ENCODE measurements around the gene UBE2S. TPM values are rescaled to one million over a fixed set of nuclear protein-coding genes. Genes with fewer than 3 reads are reported as not detected.
A peak's percentile ranks its signal among the peaks of the same experiment; 100 is the strongest.
"Not testable (repeated sequence)": the region's sequence is repeated elsewhere in the genome, so short reads cannot be mapped to it uniquely, and the experiment has no call there.

UBE2S gene
- total RNA-seq, 2 donors from 2014 or later, result 16.3 to 17.9 TPM

DNA sequence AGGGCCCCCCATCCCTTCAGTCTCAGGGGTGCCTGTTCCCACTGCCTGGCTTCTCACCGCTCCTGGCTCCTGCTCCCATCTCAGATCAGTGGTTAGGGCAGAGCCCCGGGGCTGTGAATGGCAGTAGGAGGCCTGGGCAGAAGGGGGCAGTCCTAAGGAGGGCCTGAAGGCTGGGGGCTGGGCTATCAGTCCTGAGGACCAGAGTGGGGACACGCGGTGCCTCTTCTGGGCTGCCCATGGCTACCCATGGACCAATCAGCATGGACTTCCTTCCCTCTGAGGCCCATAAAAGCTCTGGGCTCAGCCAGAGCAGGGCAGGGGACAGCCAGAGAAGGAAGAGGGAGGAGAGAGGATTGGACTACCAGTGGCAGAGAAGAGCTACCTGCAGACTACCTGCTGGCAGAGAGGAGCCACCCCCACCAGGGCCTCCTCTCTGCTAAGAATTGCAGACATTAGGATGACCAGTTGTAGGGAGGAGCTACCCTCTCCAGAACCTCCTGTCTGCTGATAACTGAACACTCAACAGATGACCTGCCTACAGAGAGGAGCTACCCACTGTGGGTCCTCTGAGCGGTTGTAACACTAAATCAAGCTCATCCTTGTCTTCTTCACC is 12.1 kb upstream of the UBE2S start:
- ATAC-seq (ENCODE audit: insufficient number of reproducible peaks, low FRiP score, low read depth) (no peak), DNase-seq (ENCODE audit: low spot score) (no peak)
- Histone ChIP-seq H3K27me3 (replicated peaks; ENCODE audit: insufficient read depth) (no peaks in the 10 kb centered on the region), H3K9me3 (no peaks in the 10 kb centered on the region), H3K4me1 (ENCODE audit: control insufficient read depth in 1 of 2, low read depth in 2 of 2) (no peaks in the 10 kb centered on the region), H3K4me3 (no peak overlapping the region), H3K36me3 (no peaks in the 10 kb centered on the region), H3K27ac (no peak overlapping the region)
- TF ChIP-seq, protein P1, sequence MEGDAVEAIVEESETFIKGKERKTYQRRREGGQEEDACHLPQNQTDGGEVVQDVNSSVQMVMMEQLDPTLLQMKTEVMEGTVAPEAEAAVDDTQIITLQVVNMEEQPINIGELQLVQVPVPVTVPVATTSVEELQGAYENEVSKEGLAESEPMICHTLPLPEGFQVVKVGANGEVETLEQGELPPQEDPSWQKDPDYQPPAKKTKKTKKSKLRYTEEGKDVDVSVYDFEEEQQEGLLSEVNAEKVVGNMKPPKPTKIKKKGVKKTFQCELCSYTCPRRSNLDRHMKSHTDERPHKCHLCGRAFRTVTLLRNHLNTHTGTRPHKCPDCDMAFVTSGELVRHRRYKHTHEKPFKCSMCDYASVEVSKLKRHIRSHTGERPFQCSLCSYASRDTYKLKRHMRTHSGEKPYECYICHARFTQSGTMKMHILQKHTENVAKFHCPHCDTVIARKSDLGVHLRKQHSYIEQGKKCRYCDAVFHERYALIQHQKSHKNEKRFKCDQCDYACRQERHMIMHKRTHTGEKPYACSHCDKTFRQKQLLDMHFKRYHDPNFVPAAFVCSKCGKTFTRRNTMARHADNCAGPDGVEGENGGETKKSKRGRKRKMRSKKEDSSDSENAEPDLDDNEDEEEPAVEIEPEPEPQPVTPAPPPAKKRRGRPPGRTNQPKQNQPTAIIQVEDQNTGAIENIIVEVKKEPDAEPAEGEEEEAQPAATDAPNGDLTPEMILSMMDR (IDR thresholded peaks at IDR 0.05), result no peak

DNA sequence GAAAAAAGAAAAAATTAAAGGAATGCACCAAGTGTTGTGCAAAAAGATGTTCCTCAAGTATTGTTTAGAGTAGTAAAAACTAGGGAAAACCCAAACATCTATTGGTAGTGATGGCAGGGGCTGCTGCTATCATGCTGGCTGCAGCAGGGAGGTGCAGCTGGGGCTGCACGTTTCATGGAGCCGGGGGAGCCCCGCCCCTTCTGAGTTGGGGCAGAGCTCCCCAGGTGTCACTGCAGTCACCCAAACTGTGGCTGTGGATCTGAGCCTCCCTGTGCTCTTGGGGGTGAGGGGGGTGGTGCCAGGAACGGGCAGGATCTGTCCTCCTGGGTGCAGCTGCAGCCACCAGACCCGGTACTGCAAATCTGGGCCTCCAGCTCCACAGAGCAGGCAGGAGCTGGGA is 11.5 kb upstream of the UBE2S start:
- H3K27me3 ChIP-seq (replicated peaks; ENCODE audit: insufficient read depth), result no peaks in the 10 kb centered on the region
- no peaks in the 10 kb centered on the region for H3K9me3 ChIP-seq
- H3K36me3 ChIP-seq, result no peaks in the 10 kb centered on the region
- no peaks in the 10 kb centered on the region for H3K4me1 ChIP-seq (ENCODE audit: control insufficient read depth in 1 of 2, low read depth in 2 of 2)
- H3K4me3 ChIP-seq, result no peak overlapping the region
- H3K27ac ChIP-seq, result no peak overlapping the region
- TF ChIP-seq, protein P1 (IDR thresholded peaks at IDR 0.05), result no peak
- DNase-seq (ENCODE audit: low spot score) (no peak), ATAC-seq (ENCODE audit: insufficient number of reproducible peaks, low FRiP score, low read depth) (no peak)

DNA sequence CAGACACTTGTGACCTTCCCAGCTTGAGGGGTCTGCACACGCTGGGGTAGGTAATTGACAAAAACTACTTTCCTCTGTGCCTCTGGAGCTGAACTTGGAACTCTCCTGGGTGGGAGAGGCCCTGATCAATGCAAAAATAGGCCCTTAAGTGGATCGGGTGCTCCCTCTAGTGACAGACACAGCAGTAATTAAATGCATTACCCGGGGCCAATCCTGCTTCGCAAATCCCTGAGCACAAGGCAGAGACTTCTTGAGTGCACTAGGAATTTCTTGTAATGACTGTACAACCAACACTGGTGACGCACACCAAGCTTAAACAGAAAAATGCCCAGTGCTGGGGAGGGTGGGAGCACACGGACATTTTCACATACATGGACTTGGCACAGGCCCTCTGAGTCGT is 10.6 kb upstream of the UBE2S start:
- Histone ChIP-seq H3K36me3 (no peaks in the 10 kb centered on the region), H3K27ac (no peak overlapping the region), H3K4me1 (ENCODE audit: control insufficient read depth in 1 of 2, low read depth in 2 of 2) (no peaks in the 10 kb centered on the region), H3K4me3 (no peak overlapping the region), H3K27me3 (replicated peaks; ENCODE audit: insufficient read depth) (no peaks in the 10 kb centered on the region), H3K9me3 (no peaks in the 10 kb centered on the region)
- DNase-seq (ENCODE audit: low spot score), result no peak
- TF ChIP-seq, protein P1 (IDR thresholded peaks at IDR 0.05), result peak; percentile 38
- ATAC-seq (ENCODE audit: insufficient number of reproducible peaks, low FRiP score, low read depth), result peak; percentile 2

DNA sequence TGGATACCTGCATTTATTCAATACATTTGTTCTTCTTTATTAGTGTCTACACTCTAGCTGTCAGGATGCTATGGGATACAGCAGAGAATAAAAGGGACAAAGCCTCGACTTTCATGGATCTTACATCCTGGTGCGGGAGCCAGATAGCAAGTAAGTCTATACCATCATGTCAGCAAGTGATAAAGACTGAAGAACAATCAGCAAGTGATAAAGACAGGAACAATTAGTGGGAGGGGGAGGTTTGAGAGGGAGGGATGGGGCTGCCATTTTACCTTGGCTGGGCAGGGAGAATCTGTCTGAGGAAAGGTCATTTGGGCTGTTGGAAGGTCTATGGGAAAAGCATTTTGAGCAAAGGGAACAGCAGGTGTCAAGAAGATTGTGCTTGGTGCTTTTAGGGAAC is 2.6 kb upstream of the UBE2S start:
- TF ChIP-seq, protein P1 (IDR thresholded peaks at IDR 0.05), result no peak
- Histone ChIP-seq H3K4me1 (ENCODE audit: control insufficient read depth in 1 of 2, low read depth in 2 of 2) (peaks cover 18 to 23% of the 10 kb centered on the region in 2 donors), H3K27me3 (replicated peaks; ENCODE audit: insufficient read depth) (no peaks in the 10 kb centered on the region), H3K4me3 (no peak overlapping the region), H3K9me3 (no peaks in the 10 kb centered on the region), H3K36me3 (no peaks in the 10 kb centered on the region), H3K27ac (no peak overlapping the region)
- DNase-seq (ENCODE audit: low spot score), result no peak
- ATAC-seq (ENCODE audit: insufficient number of reproducible peaks, low FRiP score, low read depth), result no peak

DNA sequence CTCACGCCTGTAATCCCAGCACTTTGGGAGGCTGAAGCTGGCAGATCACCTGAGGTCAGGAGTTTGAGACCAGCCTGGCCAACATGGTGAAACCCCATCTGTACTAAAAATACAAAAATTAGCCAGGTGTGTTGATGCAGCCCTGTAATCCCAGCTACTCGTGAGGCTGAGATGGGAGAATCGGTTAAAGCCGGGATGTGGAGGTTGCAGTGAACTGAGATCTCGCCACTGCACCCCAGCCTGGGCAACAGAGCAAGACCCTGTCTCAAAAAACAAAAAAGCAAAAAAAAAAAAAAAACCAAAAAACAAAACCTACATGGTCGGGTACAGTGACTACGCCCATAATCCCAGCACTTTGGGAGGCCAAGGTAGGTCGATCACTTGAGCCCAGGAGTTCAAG is 1.6 kb upstream of the UBE2S start:
- DNase-seq (ENCODE audit: low spot score); H3K27ac ChIP-seq; ATAC-seq (ENCODE audit: insufficient number of reproducible peaks, low FRiP score, low read depth): not testable (repeated sequence)

DNA sequence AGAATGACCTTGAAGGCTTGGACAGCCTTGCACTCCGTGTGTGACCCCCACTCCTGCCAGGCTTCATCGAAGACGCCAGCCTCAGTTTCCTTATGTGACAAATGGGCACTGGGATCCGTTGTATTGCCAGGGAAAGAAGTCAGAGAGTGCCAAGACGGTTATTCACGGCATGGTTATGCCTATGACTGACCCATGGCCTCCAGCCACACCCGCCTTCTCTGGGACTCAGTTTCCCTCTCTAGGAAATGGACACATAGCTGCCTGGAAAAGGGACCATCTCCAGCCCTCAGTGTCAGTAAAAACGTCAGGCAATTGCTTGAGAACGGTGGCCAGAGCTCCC is 915 bp upstream of the UBE2S start:
- TF ChIP-seq, protein P1 (IDR thresholded peaks at IDR 0.05), result no peak
- Histone ChIP-seq H3K27ac (peak overlapping the region; percentile 84 to 99), H3K4me3 (peak overlapping the region; percentile 87), H3K36me3 (no peaks in the 10 kb centered on the region), H3K27me3 (replicated peaks; ENCODE audit: insufficient read depth) (no peaks in the 10 kb centered on the region), H3K4me1 (ENCODE audit: control insufficient read depth in 1 of 2, low read depth in 2 of 2) (peaks cover 18 to 23% of the 10 kb centered on the region in 2 donors), H3K9me3 (no peaks in the 10 kb centered on the region)
- ATAC-seq (ENCODE audit: insufficient number of reproducible peaks, low FRiP score, low read depth) (no peak), DNase-seq (ENCODE audit: low spot score) (no peak)

More for the DNA sequence above, 1.6 kb upstream of the UBE2S start:
- peaks cover 18 to 23% of the 10 kb centered on the region in 2 donors for H3K4me1 ChIP-seq (ENCODE audit: control insufficient read depth in 1 of 2, low read depth in 2 of 2)
- H3K9me3 ChIP-seq; H3K36me3 ChIP-seq; H3K27me3 ChIP-seq (replicated peaks; ENCODE audit: insufficient read depth); H3K4me3 ChIP-seq: not testable (repeated sequence)

All from thoracic aorta (tissue), 2 donors.